ENCODE data around the gene ERAP2. TPM values are rescaled to one million over a fixed set of nuclear protein-coding genes. Genes with fewer than 3 reads are reported as not detected.
"Not testable (repeated sequence)": the region's sequence is repeated elsewhere in the genome, so short reads cannot be mapped to it uniquely, and the experiment has no call there.

The ERAP2 gene
- total RNA-seq, 1 experiment from 2014 or later = 4.5 TPM

GRCh38 chr5:96928931-96929708 lies 52.8 kb downstream of the ERAP2 start:
- Mint-ChIP-seq H3K36me3 (ENCODE audit: insufficient read depth, unreplicated experiment) (peaks cover 2% of the 10 kb centered on the region), H3K27ac (ENCODE audit: unreplicated experiment) (no peak overlapping the region), H3K4me3 (ENCODE audit: unreplicated experiment) (no peak overlapping the region), H3K27me3 (ENCODE audit: insufficient read depth, unreplicated experiment) (no peaks in the 10 kb centered on the region), H3K9me3 (ENCODE audit: unreplicated experiment) (no peaks in the 10 kb centered on the region), H3K4me1 (ENCODE audit: low read depth, unreplicated experiment) (peaks cover 15% of the 10 kb centered on the region)
- peaks cover 8% of the 10 kb centered on the region; the same call in 1 of the 2 replicates for H3K4me1 ChIP-seq
- POLR2A ChIA-PET = no interaction called here
- no peaks in the 10 kb centered on the region for H3K9me3 ChIP-seq
- intact Hi-C loops (cut with micrococcal nuclease; ENCODE audit: unreplicated experiment) = no loop called here
- no peaks in the 10 kb centered on the region for H3K27me3 ChIP-seq (replicated peaks; ENCODE audit: control insufficient read depth, insufficient read depth, low read length)
- TF ChIP-seq CTCF (IDR thresholded peaks at IDR 0.05; ENCODE audit: insufficient read depth in 1 of 2, low read depth in 1 of 2, low read length in 1 of 2, severe bottlenecking in 1 of 2, unreplicated experiment in 1 of 2) = no peak
- no peak overlapping the region for H3K4me3 ChIP-seq (ENCODE audit: low read depth, low read length)
- no TSS peak for BruUV-seq (replicated peaks)
- H3K36me3 ChIP-seq (ENCODE audit: control insufficient read depth, insufficient read depth, low read length) = no peaks in the 10 kb centered on the region
- DNase-seq = no peak
- CTCF ChIA-PET = no interaction called here

DNA sequence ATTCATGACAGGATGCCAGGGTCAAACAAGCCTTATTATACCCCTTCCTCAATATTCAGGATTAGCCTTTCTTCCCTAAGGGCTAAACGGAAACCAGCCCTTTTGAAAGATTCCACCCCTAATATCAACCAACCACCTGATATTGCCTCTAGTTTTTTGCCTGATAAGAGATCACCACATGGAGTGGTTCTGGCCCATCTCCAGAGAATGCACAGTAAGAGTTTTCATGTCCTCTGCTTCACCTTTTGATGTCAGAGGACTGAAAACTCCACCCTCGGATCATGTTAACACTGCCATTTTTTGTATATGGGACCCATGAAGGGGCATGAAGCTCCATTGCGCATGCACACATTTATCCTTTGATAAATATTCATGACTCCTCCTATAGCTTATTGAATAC lies 53.8 kb downstream of the ERAP2 start:
- Mint-ChIP-seq H3K4me1 (ENCODE audit: low read depth, unreplicated experiment) (peaks cover 17% of the 10 kb centered on the region), H3K27me3 (ENCODE audit: insufficient read depth, unreplicated experiment) (no peaks in the 10 kb centered on the region), H3K27ac (ENCODE audit: unreplicated experiment) (no peak overlapping the region), H3K36me3 (ENCODE audit: insufficient read depth, unreplicated experiment) (peaks cover 9% of the 10 kb centered on the region), H3K4me3 (ENCODE audit: unreplicated experiment) (no peak overlapping the region), H3K9me3 (ENCODE audit: unreplicated experiment) (no peaks in the 10 kb centered on the region)
- Histone ChIP-seq H3K4me1 (peaks cover 8% of the 10 kb centered on the region; the same call in 1 of the 2 replicates), H3K9me3 (no peaks in the 10 kb centered on the region), H3K27me3 (replicated peaks; ENCODE audit: control insufficient read depth, insufficient read depth, low read length) (no peaks in the 10 kb centered on the region), H3K4me3 (ENCODE audit: low read depth, low read length) (no peak overlapping the region), H3K36me3 (ENCODE audit: control insufficient read depth, insufficient read depth, low read length) (no peaks in the 10 kb centered on the region)
- CTCF ChIA-PET = no interaction called here
- intact Hi-C loops (cut with micrococcal nuclease; ENCODE audit: unreplicated experiment) = loop anchor here (10.0 kb wide), 2 partner anchors 315 to 1995 kb away; partner anchors contain the start of gene CHD1
- no peak for DNase-seq
- POLR2A ChIA-PET = no interaction called here
- no TSS peak for BruUV-seq (replicated peaks)
- no peak for TF ChIP-seq CTCF (IDR thresholded peaks at IDR 0.05; ENCODE audit: insufficient read depth in 1 of 2, low read depth in 1 of 2, low read length in 1 of 2, severe bottlenecking in 1 of 2, unreplicated experiment in 1 of 2)

DNA sequence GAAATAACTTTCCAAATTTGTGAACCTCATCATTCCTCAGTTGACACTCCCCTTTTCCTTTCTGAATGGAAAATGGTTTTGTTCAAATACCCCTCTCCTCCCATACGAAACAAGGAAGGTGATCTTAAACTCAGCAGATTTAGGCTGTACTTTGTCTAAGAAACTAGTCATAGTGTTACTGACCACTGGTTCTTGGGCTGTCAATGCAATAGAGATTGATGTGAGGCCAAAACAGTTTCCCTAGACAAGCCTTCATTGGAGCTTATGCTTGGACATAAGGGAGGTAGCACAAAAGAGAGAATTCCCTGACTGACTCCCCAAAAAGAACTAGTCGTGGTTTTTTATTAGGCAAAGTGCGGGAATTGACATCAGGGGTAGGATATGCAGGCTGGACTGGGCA lies 54.3 kb downstream of the ERAP2 start:
- TF ChIP-seq CTCF (IDR thresholded peaks at IDR 0.05; ENCODE audit: insufficient read depth in 1 of 2, low read depth in 1 of 2, low read length in 1 of 2, severe bottlenecking in 1 of 2, unreplicated experiment in 1 of 2) = no peak
- Mint-ChIP-seq H3K9me3 (ENCODE audit: unreplicated experiment) (no peaks in the 10 kb centered on the region), H3K36me3 (ENCODE audit: insufficient read depth, unreplicated experiment) (peaks cover 13% of the 10 kb centered on the region), H3K4me1 (ENCODE audit: low read depth, unreplicated experiment) (peaks cover 17% of the 10 kb centered on the region), H3K4me3 (ENCODE audit: unreplicated experiment) (no peak overlapping the region), H3K27me3 (ENCODE audit: insufficient read depth, unreplicated experiment) (no peaks in the 10 kb centered on the region), H3K27ac (ENCODE audit: unreplicated experiment) (no peak overlapping the region)
- DNase-seq = no peak
- CTCF ChIA-PET = no interaction called here
- POLR2A ChIA-PET = no interaction called here
- Histone ChIP-seq H3K9me3 (no peaks in the 10 kb centered on the region), H3K4me3 (ENCODE audit: low read depth, low read length) (no peak overlapping the region), H3K36me3 (ENCODE audit: control insufficient read depth, insufficient read depth, low read length) (no peaks in the 10 kb centered on the region), H3K4me1 (peaks cover 8% of the 10 kb centered on the region; the same call in 1 of the 2 replicates), H3K27me3 (replicated peaks; ENCODE audit: control insufficient read depth, insufficient read depth, low read length) (no peaks in the 10 kb centered on the region)
- intact Hi-C loops (cut with micrococcal nuclease; ENCODE audit: unreplicated experiment) = loop anchor here (10.0 kb wide), 2 partner anchors 316 to 1994 kb away; partner anchors contain the start of gene CHD1
- BruUV-seq (replicated peaks) = no TSS peak

GRCh38 chr5:96931037-96931436 lies 54.7 kb downstream of the ERAP2 start:
- H3K9me3 ChIP-seq; H3K4me1 ChIP-seq; POLR2A ChIA-PET; H3K27me3 ChIP-seq (replicated peaks; ENCODE audit: control insufficient read depth, insufficient read depth, low read length); H3K36me3 ChIP-seq (ENCODE audit: control insufficient read depth, insufficient read depth, low read length); H3K27me3 Mint-ChIP-seq (ENCODE audit: insufficient read depth, unreplicated experiment); H3K9me3 Mint-ChIP-seq (ENCODE audit: unreplicated experiment); H3K4me3 Mint-ChIP-seq (ENCODE audit: unreplicated experiment); H3K27ac Mint-ChIP-seq (ENCODE audit: unreplicated experiment); H3K4me3 ChIP-seq (ENCODE audit: low read depth, low read length); DNase-seq; BruUV-seq (replicated peaks): not testable (repeated sequence)
- CTCF ChIA-PET = interaction anchor here (0.6 kb wide), 1 partner anchor 198 kb away, joined by 4 read pairs; no protein-coding TSS in a partner anchor
- Mint-ChIP-seq H3K4me1 (ENCODE audit: low read depth, unreplicated experiment) (peaks cover 17% of the 10 kb centered on the region), H3K36me3 (ENCODE audit: insufficient read depth, unreplicated experiment) (peaks cover 17% of the 10 kb centered on the region)
- intact Hi-C loops (cut with micrococcal nuclease; ENCODE audit: unreplicated experiment) = loop anchor here (10.0 kb wide), 2 partner anchors 316 to 1994 kb away; partner anchors contain the start of gene CHD1
